ENCODE results near the gene ARID5B. TPM values are rescaled to one million over a fixed set of nuclear protein-coding genes. Genes with fewer than 3 reads are reported as not detected.

The ARID5B gene
- total RNA-seq, 1 experiment from 2014 or later, result 0.04 TPM

- no peaks in the 10 kb centered on the region for H3K27me3 Mint-ChIP-seq (ENCODE audit: low read depth)
- H3K9me3 Mint-ChIP-seq, result no peaks in the 10 kb centered on the region
- no peak overlapping the region for H2BK15ac ChIP-seq (ENCODE audit: low read depth, low read length)
- no peak overlapping the region for H3T11ph ChIP-seq (ENCODE audit: low read length)
- no peak for DNase-seq
- no peak overlapping the region for H2BK120ac ChIP-seq (ENCODE audit: low read depth, low read length, poor library complexity, severe bottlenecking)
- no peak overlapping the region for H2BK12ac ChIP-seq (ENCODE audit: insufficient read length, low read depth, low read length)
- peaks cover 13% of the 10 kb centered on the region in 2 experiments; a peak in 3 of 4 replicates for H3K4me1 Mint-ChIP-seq
- no peak overlapping the region for H3K27ac Mint-ChIP-seq
- no peak overlapping the region for H4K5ac ChIP-seq (ENCODE audit: insufficient read length, low read depth, low read length)
- H2AK5ac ChIP-seq (ENCODE audit: insufficient read length, low read length), result no peak overlapping the region
- H3K79me1 ChIP-seq (ENCODE audit: insufficient read depth, low read depth, low read length, poor library complexity, severe bottlenecking), result no peaks in the 10 kb centered on the region
- no peak overlapping the region for H3K56ac ChIP-seq (ENCODE audit: insufficient read length, low read depth, low read length)
- no CpG with 5 or more reads among the region's 2 CpGs for WGBS (ENCODE audit: extremely low coverage, insufficient read length, low lambda C conversion rate)
- no peak overlapping the region for H3K4me2 ChIP-seq (ENCODE audit: insufficient read depth, insufficient read length, low read length)
- no peak overlapping the region for H3K4ac ChIP-seq (ENCODE audit: low read depth, low read length)
- H3K79me2 ChIP-seq (ENCODE audit: insufficient read depth, low read length), result no peaks in the 10 kb centered on the region
- TF ChIP-seq CTCF (conservative IDR thresholded peaks at IDR 0.05), result no peak
- H3K9ac ChIP-seq (ENCODE audit: extremely low read depth, insufficient read length, low read length), result no peak overlapping the region
- H3K23ac ChIP-seq (ENCODE audit: insufficient read length, low read depth, low read length), result no peak overlapping the region
- no peak overlapping the region for H3K27ac ChIP-seq (ENCODE audit: insufficient read length, low read depth, low read length)
- H4K20me1 ChIP-seq (ENCODE audit: control insufficient read depth, insufficient read depth, insufficient read length), result no peaks in the 10 kb centered on the region
- no peak overlapping the region for H3K14ac ChIP-seq (ENCODE audit: insufficient read depth, low read length)
- H3K4me1 ChIP-seq (ENCODE audit: insufficient read depth, low read length), result no peaks in the 10 kb centered on the region
- H4K8ac ChIP-seq (replicated peaks; ENCODE audit: insufficient read length, low read depth, low read length), result no peak overlapping the region
- H3K27me3 ChIP-seq (ENCODE audit: insufficient read depth, low read length), result no peaks in the 10 kb centered on the region
- H3K9me3 ChIP-seq (ENCODE audit: control insufficient read depth, low read depth, low read length), result no peaks in the 10 kb centered on the region
- H3K4me3 Mint-ChIP-seq, result no peak overlapping the region
- no peak overlapping the region for H2BK20ac ChIP-seq (ENCODE audit: low read depth, low read length, poor library complexity, severe bottlenecking)
- no peak overlapping the region for H3K18ac ChIP-seq (ENCODE audit: insufficient read length, low read depth, low read length)
- no peaks in the 10 kb centered on the region for H3K36me3 Mint-ChIP-seq (ENCODE audit: insufficient read depth in 1 of 3, low read depth in 3 of 3)
- H2BK5ac ChIP-seq (ENCODE audit: insufficient read length, low read length), result no peak overlapping the region
- H3K23me2 ChIP-seq (ENCODE audit: insufficient read length, low read depth, low read length, poor library complexity, severe bottlenecking), result no peaks in the 10 kb centered on the region
- no peak overlapping the region for H2AFZ ChIP-seq (ENCODE audit: low read length)
- H4K91ac ChIP-seq (ENCODE audit: insufficient read length, low read depth, low read length), result no peak overlapping the region
Observed at GRCh38 chr10:62072901-62073300, 171.4 kb downstream of the ARID5B start.
